HG03457 (cell line): ENCODE data around the gene PCDHB9.
"Not testable (repeated sequence)": the region's sequence is repeated elsewhere in the genome, so short reads cannot be mapped to it uniquely, and the experiment has no call there.

Experiments used
- ATAC-seq: cut with Tn5 transposase; IDR thresholded peaks from one replicate; pipeline ENCODE4 v1.9.1; 2021; ENCODE audit warnings: moderate number of reproducible peaks; ENCODE audit not compliant: unreplicated experiment

PCDHB9 gene

DNA sequence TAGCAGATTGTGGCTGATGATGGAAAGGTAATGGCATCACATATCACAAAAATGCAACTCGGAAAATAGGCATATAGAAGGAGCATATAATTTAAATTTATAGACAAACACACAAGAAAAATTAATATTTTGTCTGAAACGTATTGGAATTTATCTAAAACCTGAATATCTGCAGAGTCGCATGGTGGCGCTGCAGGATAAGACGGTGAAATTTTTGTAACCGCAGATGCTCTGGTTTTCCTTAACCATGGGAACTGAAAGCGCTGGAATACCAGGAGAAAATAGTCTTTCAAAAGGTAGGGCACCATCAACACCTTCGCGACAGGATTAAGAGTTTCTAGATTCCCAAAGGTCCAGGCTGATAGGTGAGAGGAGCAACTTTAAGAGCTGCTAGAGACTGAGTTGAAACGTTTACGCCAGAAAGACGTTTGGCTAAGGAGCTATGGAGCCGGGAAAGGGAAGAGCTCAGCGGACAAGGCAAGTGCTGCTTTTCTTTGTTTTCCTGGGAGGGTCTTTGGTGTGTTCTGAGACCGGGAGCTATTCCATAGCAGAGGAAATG, 47.2 kb downstream of the PCDHB9 start:
- ATAC-seq = no peak

DNA sequence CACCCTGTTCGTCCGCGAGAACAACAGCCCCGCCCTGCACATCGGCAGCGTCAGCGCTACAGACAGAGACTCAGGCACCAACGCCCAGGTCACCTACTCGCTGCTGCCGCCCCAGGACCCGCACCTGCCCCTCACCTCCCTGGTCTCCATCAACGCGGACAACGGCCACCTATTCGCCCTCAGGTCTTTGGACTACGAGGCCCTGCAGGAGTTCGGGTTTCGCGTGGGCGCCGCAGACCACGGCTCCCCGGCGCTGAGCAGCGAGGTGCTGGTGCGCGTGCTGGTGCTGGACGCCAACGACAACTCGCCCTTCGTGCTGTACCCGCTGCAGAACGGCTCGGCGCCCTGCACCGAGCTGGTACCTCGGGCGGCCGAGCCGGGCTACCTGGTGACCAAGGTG, 49.0 kb downstream of the PCDHB9 start:
- not testable (repeated sequence) for ATAC-seq

DNA sequence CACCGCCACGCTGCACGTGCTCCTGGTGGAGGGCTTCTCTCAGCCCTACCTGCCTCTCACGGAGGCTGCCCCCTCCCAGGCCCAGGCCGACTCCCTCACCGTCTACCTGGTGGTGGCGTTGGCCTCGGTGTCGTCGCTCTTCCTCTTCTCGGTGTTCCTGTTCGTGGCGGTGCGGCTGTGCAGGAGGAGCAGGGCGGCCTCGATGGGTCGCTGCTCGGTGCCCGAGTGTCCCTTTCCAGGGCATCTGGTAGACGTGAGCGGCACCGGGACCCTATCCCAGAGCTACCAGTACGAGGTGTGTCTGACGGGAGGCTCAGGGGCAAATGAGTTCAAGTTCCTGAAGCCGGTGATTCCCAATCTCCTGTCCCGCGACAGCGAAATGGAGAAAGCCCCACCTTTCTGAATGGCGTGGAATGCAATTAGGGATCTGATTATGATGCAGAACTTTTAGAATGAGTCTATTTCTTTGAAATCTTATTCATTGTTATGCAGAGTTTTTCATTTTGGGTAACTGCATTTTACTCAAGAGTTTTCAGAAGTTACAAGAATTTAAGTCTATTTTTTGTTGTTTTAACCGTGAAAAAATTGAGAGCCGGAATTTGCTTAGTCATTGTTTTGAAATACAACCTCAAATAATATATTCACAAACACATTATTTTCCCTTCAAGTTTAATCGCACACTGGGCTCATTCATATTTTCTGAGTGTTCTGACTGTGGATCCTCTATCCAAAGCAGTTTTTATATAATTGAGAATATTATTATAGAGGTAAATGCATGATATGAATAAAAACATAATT, 49.8 kb downstream of the PCDHB9 start:
- no peak for ATAC-seq
